Vagina (tissue), 2 donors: ENCODE results near the gene RUNDC3A.

Experiments used
- CTCF ChIP-seq, 3 experiments: fragments of 450-650 bp in 2 of 3; fragments of 200-600 bp in 1 of 3; sonication (generic) in 1 of 3; IDR thresholded peaks; one replicate each; pipeline ENCODE4 v1.5.1; 2017 to 2019; ENCODE audit warnings: antibody characterized with exemption in 3 of 3, mild to moderate bottlenecking in 2 of 3, moderate library complexity in 2 of 3
- POLR2A ChIP-seq, 2 donors: fragments of 450-650 bp; IDR thresholded peaks; one replicate each; pipeline ENCODE4 v1.6.1; 2017; ENCODE audit warnings: antibody characterized with exemption in 2 of 2, mild to moderate bottlenecking in 2 of 2, moderate library complexity in 2 of 2
- POLR2AphosphoS5 ChIP-seq, 2 donors: sonication (generic); formaldehyde crosslinking; IDR thresholded peaks; one replicate each; pipeline ENCODE4 v1.9.0; 2017; ENCODE audit warnings: antibody characterized with exemption in 2 of 2, mild to moderate bottlenecking in 2 of 2, low read depth in 1 of 2; ENCODE audit not compliant: insufficient read depth in 1 of 2

- TF ChIP-seq CTCF (IDR thresholded peaks at IDR 0.05): no peak
- TF ChIP-seq POLR2A (IDR thresholded peaks at IDR 0.05): no peak
- TF ChIP-seq POLR2AphosphoS5 (IDR thresholded peaks at IDR 0.05; ENCODE audit: insufficient read depth in 1 of 2, low read depth in 1 of 2): no peak
Observed at GRCh38 chr17:44362949-44363612, 54.7 kb downstream of the RUNDC3A start.
